AG10803 (cell line): Measurements from ENCODE around the gene MYDGF.
A peak's percentile ranks its signal among the peaks of the same experiment; 100 is the strongest.

Experiments
- DNase-seq: peaks from one replicate; pipeline ENCODE4 v3.0.0; 2010; ENCODE audit warnings: low read depth
- H3K4me3 ChIP-seq: 2 replicates; pipeline ENCODE4 v1.5.1; 2011; ENCODE audit warnings: mild to moderate bottlenecking, low read length, control low read depth
- CTCF ChIP-seq: conservative IDR thresholded peaks from 2 replicates; pipeline ENCODE4 v1.5.1; 2011; ENCODE audit warnings: mild to moderate bottlenecking, low read length, control low read depth, inconsistent platforms

The MYDGF gene

GRCh38 chr19:4641132-4641531 is 29.0 kb downstream of the MYDGF start:
- DNase-seq, result no peak
- no peak overlapping the region for H3K4me3 ChIP-seq
- no peak for TF ChIP-seq CTCF

GRCh38 chr19:4640247-4641000 is 29.7 kb downstream of the MYDGF start:
- DNase-seq, result no peak
- peak overlapping the region; percentile 79 for H3K4me3 ChIP-seq
- TF ChIP-seq CTCF, result no peak

GRCh38 chr19:4639531-4640246 is 30.5 kb downstream of the MYDGF start:
- H3K4me3 ChIP-seq, result peak overlapping the region; percentile 79
- TF ChIP-seq CTCF, result no peak
- no peak for DNase-seq

- TF ChIP-seq CTCF, result no peak
- DNase-seq, result peak; percentile 90
- H3K4me3 ChIP-seq, result peak within 1 kb of the TSS; percentile 79
Measured at GRCh38 chr19:4638828-4639530, 31.2 kb downstream of the MYDGF start, which contains the start of gene TNFAIP8L1. TNFAIP8L1 (plus strand) TSS chr19:4639516; CDS start chr19:4651870, 12,354 bp downstream.

- no peak for TF ChIP-seq CTCF
- no peak overlapping the region for H3K4me3 ChIP-seq
- DNase-seq, result no peak
Measured at GRCh38 chr19:4638317-4638716, 31.8 kb downstream of the MYDGF start.

- TF ChIP-seq CTCF, result no peak
- no peak for DNase-seq
- peak overlapping the region; percentile 52; the same call in 1 of the 2 replicates for H3K4me3 ChIP-seq
Measured at GRCh38 chr19:4636761-4637160, 33.4 kb downstream of the MYDGF start.
